HG03342 (cell line): ENCODE results near the gene CSNK1G2.

ENCODE experiments used
- ATAC-seq: cut with Tn5 transposase; IDR thresholded peaks from one replicate; pipeline ENCODE4 v1.9.1; 2021; ENCODE audit warnings: mild to moderate bottlenecking, moderate library complexity; ENCODE audit not compliant: unreplicated experiment

Gene CSNK1G2

GRCh38 chr19:2014731-2015607 lies 74.0 kb downstream of the CSNK1G2 start:
- ATAC-seq = no peak

GRCh38 chr19:2015608-2015950 lies 74.6 kb downstream of the CSNK1G2 start, which contains the start of gene BTBD2:
BTBD2 (minus strand) TSS chr19:2015714; CDS start chr19:2015703, 11 bp downstream.
- ATAC-seq = no peak

GRCh38 chr19:2016041-2016807 lies 75.3 kb downstream of the CSNK1G2 start:
- no peak for ATAC-seq

- no peak for ATAC-seq
These were observed 77.8 kb downstream of the CSNK1G2 start for GRCh38 chr19:2018752-2019151.

GRCh38 chr19:2021453-2022140 lies 80.6 kb downstream of the CSNK1G2 start:
- ATAC-seq = no peak

GRCh38 chr19:2022289-2022688 lies 81.3 kb downstream of the CSNK1G2 start:
- no peak for ATAC-seq

- ATAC-seq = no peak
These were observed 85.8 kb downstream of the CSNK1G2 start for GRCh38 chr19:2026770-2027169.

- no peak for ATAC-seq
These were observed 86.4 kb downstream of the CSNK1G2 start for GRCh38 chr19:2027361-2027760.
